Jurkat, Clone E6-1 (cell line): ENCODE measurements around the gene CES3. TPM values are rescaled to one million over a fixed set of nuclear protein-coding genes. Genes with fewer than 3 reads are reported as not detected.

ENCODE experiments used
- DNase-seq: peaks from one replicate; pipeline ENCODE4 v3.0.0-alpha.2; 2011; ENCODE audit warnings: low read depth, low spot score
- H3K4me3 ChIP-seq: 2 replicates; pipeline ENCODE4 v1.5.1; 2011; ENCODE audit warnings: mild to moderate bottlenecking, low read length, control low read depth, moderate library complexity
- polyA plus RNA-seq: library from polyadenylated mRNA; unstranded; fragments of >200 nt; gene quantifications from one replicate; pipeline ENCODE4 v1.2.1, GENCODE V29; 2012; ENCODE audit warnings: missing spikeins; ENCODE audit not compliant: insufficient read length, insufficient read depth

The CES3 gene
- polyA plus RNA-seq: 7.8 TPM

GRCh38 chr16:66961065-66961744 lies at the start of gene CES3:
Gene CES3 (plus strand): TSS chr16:66961266. CDS start chr16:66961308, 42 bp downstream.
- peak; percentile 83 for DNase-seq
- peak within 1 kb of the TSS; percentile 82 for H3K4me3 ChIP-seq

GRCh38 chr16:66911801-66912200 lies 49.3 kb upstream of the CES3 start:
- no peak overlapping the region for H3K4me3 ChIP-seq
- DNase-seq: no peak

GRCh38 chr16:66913081-66913480 lies 48.0 kb upstream of the CES3 start:
- no peak overlapping the region for H3K4me3 ChIP-seq
- DNase-seq: no peak

- no peak for DNase-seq
These were observed 47.4 kb upstream of the CES3 start for GRCh38 chr16:66913711-66914110.

GRCh38 chr16:66914541-66914940 lies 46.5 kb upstream of the CES3 start:
- no peak for DNase-seq

More at GRCh38 chr16:66913711-66914110, 47.4 kb upstream of the CES3 start:
- H3K4me3 ChIP-seq: no peak overlapping the region

GRCh38 chr16:66915041-66915440 lies 46.0 kb upstream of the CES3 start:
- no peak overlapping the region for H3K4me3 ChIP-seq
- no peak for DNase-seq

More at GRCh38 chr16:66914541-66914940, 46.5 kb upstream of the CES3 start:
- H3K4me3 ChIP-seq: no peak overlapping the region

GRCh38 chr16:66916518-66916917 lies 44.5 kb upstream of the CES3 start:
- H3K4me3 ChIP-seq: no peak overlapping the region
- DNase-seq: no peak

GRCh38 chr16:66917741-66918140 lies 43.3 kb upstream of the CES3 start:
- no peak overlapping the region for H3K4me3 ChIP-seq
- DNase-seq: no peak

- no peak for DNase-seq
- no peak overlapping the region for H3K4me3 ChIP-seq
These were observed 42.7 kb upstream of the CES3 start for GRCh38 chr16:66918355-66918754.

GRCh38 chr16:66918803-66919568 lies 42.1 kb upstream of the CES3 start, which contains the start of gene CDH16:
Gene CDH16 (minus strand): TSS chr16:66918885. CDS start chr16:66918065, 820 bp downstream.
- DNase-seq: no peak

GRCh38 chr16:66919569-66920298 lies 41.3 kb upstream of the CES3 start:
- DNase-seq: no peak

More at GRCh38 chr16:66918803-66919568, 42.1 kb upstream of the CES3 start, which contains the start of gene CDH16:
- no peak within 1 kb of the TSS for H3K4me3 ChIP-seq

GRCh38 chr16:66920299-66920590 lies 40.8 kb upstream of the CES3 start:
- DNase-seq: no peak
- no peak overlapping the region for H3K4me3 ChIP-seq

More at GRCh38 chr16:66919569-66920298, 41.3 kb upstream of the CES3 start:
- H3K4me3 ChIP-seq: no peak overlapping the region

GRCh38 chr16:66920924-66921680 lies 40.0 kb upstream of the CES3 start:
- no peak for DNase-seq
- no peak overlapping the region for H3K4me3 ChIP-seq

- H3K4me3 ChIP-seq: no peak overlapping the region
- DNase-seq: no peak
These were observed 39.2 kb upstream of the CES3 start for GRCh38 chr16:66921729-66922450.

- DNase-seq: no peak
- H3K4me3 ChIP-seq: no peak overlapping the region
These were observed 37.8 kb upstream of the CES3 start for GRCh38 chr16:66923247-66923731.

- no peak overlapping the region for H3K4me3 ChIP-seq
- no peak for DNase-seq
These were observed 37.2 kb upstream of the CES3 start for GRCh38 chr16:66923866-66924265.

GRCh38 chr16:66924527-66925321 lies 36.3 kb upstream of the CES3 start:
- no peak for DNase-seq
- H3K4me3 ChIP-seq: no peak overlapping the region
